Fibroblast of mammary gland (primary cell): ENCODE measurements around the gene JAZF1.

Source experiments
- DNase-seq: peaks from one replicate; pipeline ENCODE4 v3.0.0-alpha.2; 2010; ENCODE audit warnings: low read depth
- H3K4me3 ChIP-seq: 2 replicates; pipeline ENCODE4 v1.5.1; 2011; ENCODE audit warnings: low read depth, mild to moderate bottlenecking, low read length, moderate library complexity; ENCODE audit not compliant: control insufficient read depth
- TF ChIP-seq, protein P1 (sequence below): conservative IDR thresholded peaks from 2 replicates; pipeline ENCODE4 v1.5.1; 2011; ENCODE audit warnings: low read depth, low read length, inconsistent platforms; ENCODE audit not compliant: control insufficient read depth, insufficient read depth

The JAZF1 gene

DNA sequence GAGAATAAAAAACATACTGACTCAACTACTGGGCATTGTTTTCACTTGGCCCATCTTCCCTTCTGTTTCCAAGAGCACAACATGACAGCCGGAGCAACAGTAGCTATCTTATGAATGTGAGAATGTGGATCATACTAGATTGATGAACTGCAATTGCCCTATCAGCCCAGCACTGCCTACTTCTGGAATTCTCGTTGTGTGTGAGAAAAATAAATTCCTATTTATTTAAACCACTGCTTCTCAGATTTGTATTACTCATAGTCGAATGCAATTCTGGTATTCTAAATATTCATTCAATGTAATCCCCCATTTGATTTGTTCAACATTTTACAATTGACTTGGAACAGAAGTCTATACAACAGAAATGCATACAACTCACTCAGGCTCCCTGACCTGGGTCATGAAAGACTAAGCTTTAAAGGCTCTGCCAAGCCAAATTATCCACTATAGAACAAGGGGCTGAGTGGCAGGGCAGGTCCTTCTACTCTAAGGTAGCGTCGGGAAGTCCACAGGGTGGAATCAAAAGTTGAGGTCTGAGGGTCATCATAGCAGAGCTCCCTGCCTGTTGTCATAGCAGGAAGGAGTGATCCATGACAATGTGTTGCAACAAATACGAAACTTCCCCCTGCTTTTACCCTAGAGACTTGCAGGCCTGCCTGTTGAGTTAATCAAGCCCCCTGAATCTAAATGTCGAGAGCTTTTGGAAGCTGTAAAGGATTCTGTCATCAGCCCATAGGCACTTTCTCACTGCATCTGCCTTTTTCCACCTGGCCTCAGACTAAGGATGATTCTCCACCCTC lies 12.4 kb upstream of the JAZF1 start:
- H3K4me3 ChIP-seq: no peak overlapping the region
- DNase-seq: no peak
- TF ChIP-seq, protein P1, sequence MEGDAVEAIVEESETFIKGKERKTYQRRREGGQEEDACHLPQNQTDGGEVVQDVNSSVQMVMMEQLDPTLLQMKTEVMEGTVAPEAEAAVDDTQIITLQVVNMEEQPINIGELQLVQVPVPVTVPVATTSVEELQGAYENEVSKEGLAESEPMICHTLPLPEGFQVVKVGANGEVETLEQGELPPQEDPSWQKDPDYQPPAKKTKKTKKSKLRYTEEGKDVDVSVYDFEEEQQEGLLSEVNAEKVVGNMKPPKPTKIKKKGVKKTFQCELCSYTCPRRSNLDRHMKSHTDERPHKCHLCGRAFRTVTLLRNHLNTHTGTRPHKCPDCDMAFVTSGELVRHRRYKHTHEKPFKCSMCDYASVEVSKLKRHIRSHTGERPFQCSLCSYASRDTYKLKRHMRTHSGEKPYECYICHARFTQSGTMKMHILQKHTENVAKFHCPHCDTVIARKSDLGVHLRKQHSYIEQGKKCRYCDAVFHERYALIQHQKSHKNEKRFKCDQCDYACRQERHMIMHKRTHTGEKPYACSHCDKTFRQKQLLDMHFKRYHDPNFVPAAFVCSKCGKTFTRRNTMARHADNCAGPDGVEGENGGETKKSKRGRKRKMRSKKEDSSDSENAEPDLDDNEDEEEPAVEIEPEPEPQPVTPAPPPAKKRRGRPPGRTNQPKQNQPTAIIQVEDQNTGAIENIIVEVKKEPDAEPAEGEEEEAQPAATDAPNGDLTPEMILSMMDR: no peak

DNA sequence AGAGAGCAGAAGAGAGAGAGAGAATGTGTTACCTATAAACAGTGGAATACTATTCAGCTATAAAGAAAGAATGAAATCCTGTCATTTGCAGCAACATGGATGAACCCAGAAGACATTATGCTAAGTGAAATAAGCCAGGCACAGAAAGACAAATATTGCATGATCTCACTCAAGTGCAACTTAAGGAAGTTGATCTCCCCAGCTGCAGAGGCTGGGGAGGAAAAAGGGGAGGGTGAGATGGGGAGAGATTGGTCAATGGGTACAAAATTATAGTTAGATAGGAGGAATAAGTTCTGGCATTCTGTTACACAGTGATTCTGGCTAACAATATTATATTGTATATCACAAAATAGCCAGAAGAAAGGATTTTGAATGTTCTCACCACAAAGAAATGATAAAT lies 11.2 kb upstream of the JAZF1 start:
- DNase-seq: no peak
- TF ChIP-seq, protein P1: no peak
- no peak overlapping the region for H3K4me3 ChIP-seq

DNA sequence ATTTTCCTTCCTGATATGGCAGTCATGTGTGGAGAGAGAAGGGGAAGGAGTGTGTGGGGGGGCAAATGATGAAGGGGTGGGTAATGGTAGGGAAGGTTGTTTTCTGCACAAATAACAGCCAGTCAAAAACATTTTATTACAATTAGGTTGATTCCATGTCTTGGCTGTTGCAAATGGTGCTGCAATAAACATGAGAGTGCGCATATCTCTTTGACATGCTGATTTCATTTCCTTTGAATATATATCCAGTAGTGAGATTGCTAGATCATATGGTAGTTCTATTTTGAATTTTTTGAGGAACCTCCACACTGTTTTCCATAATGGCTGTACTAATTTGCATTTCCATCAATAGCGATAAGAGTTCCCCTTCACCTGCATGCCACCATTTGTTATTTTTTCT lies 10.6 kb upstream of the JAZF1 start:
- TF ChIP-seq, protein P1: no peak
- no peak overlapping the region for H3K4me3 ChIP-seq
- no peak for DNase-seq

DNA sequence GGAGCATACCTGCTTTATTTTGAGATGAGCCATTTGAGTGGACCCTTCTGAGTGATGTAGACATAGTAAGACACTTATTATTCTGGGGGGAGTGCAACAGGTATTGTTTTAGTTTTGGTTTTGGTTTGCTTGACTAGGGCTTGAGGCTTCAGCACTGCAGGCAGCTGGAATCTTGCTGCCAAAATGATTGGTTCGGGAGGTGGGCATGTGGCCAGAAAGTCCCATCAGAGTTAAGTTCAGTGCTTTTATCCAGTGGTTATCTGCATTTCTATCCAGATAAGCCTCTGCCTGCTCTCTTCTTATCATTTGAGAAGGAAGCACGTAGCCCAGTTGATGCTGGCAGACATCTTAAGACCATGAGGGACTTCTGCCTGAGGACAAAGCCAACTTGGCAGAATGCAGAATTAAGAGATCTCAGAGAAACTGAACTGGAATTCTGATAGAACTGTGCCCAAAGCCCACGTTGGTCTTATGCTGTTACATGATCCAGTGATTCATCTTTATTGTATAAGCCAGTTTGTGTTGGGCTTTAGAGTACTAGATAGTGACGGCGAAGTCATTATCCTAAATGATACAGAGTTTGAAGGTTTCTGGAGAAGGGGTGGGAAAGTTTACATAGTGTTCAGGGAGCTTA lies 9.6 kb upstream of the JAZF1 start:
- no peak overlapping the region for H3K4me3 ChIP-seq
- no peak for DNase-seq
- TF ChIP-seq, protein P1: no peak

DNA sequence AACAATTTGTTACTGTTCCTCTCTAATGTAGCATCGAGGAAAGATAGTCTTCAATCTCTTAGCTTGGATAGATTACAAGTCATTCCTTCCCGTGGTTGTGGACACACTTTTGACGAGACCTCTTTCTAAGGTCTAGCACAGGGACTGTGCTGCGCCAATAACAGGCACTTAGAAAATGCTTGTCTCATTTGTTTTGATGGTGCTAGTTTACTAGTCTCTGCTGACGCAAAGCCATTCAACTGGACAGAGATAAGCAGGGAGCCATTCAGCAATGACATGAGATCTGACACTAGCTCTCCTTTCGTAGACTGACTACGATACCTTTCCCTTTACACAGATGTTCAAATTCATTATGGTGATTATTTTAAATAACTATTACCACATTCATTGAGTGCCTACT lies 6.4 kb upstream of the JAZF1 start:
- TF ChIP-seq, protein P1: no peak
- H3K4me3 ChIP-seq: no peak overlapping the region
- DNase-seq: no peak

DNA sequence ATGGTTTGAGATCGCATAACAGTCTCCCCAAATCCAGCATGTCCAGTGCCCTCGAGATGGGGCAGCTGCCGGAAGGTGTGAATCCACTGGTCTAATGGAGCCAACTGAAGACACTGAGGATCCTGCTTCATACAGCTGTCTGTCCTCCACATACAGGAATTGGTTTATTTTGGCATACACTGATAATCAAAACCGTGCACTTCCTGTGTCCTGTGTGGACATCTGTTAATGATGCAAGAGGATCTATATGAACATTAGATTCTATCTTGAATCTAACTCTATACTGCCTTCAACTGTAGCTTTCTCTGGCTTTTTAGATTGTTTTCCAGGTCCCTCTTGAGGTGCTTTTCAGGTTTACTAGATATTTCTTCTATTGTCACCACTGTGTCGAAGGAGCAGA lies 3.0 kb upstream of the JAZF1 start:
- no peak overlapping the region for H3K4me3 ChIP-seq
- TF ChIP-seq, protein P1: no peak
- DNase-seq: peak; percentile 55

DNA sequence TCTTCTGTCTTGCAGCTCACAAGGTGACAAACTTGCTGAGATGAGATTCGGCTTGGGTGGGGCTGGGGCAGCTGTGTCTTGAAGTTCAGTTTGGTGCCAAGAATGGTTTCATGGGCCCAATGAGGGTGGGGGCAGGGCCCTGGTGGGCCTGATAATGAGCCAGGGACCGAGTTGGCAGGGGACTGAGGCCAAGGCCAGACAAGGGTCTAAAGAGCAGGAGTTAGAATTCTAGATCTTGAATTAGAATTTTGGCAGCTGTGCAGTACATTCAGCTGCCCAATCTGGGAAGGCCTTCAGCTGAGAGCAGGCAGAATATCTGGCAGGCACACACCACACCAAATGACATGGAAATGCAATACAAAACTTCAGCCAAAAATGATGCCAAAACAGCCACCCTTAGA lies 1.5 kb upstream of the JAZF1 start:
- TF ChIP-seq, protein P1: no peak
- no peak overlapping the region for H3K4me3 ChIP-seq
- no peak for DNase-seq
